Measurements from ENCODE around the gene SEC14L6. TPM values are rescaled to one million over a fixed set of nuclear protein-coding genes. Genes with fewer than 3 reads are reported as not detected.

The SEC14L6 gene
- total RNA-seq, 1 donor from 2014 or later = not detected

DNA sequence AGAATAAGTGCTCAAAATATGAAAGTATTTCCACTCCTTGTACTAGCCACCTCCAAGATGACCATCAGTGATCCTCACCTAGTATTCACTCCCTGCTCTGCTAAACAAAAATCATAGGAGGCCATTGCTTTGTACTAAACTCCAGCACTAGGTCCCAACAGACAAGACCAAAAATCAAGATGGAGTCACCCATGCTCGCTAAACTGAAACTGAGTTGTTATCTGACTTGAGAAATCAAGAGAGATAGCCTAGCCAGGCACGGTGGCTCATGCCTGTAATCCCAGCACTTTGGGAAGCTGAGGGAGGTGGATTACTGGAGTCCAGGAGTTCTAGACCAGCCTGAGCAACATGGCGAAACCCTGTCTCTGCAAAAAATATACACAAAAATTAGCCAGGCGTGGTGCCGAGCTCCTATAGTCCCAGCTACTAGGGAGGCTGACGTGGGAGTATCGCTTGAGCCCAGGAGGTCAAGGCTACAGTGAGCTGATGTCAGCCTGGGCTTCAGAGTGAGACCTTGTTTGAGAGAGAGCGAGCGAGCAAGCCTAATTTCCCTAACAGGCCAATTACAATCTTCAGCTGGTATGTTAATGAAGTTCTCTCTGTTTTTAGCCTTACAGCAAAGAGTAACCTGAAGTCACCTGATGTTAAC, 9.3 kb downstream of the SEC14L6 start:
- DNase-seq (ENCODE audit: low spot score) = no peak

GRCh38 chr22:30535182-30535581, 11.4 kb downstream of the SEC14L6 start:
- DNase-seq (ENCODE audit: low spot score) = no peak

DNA sequence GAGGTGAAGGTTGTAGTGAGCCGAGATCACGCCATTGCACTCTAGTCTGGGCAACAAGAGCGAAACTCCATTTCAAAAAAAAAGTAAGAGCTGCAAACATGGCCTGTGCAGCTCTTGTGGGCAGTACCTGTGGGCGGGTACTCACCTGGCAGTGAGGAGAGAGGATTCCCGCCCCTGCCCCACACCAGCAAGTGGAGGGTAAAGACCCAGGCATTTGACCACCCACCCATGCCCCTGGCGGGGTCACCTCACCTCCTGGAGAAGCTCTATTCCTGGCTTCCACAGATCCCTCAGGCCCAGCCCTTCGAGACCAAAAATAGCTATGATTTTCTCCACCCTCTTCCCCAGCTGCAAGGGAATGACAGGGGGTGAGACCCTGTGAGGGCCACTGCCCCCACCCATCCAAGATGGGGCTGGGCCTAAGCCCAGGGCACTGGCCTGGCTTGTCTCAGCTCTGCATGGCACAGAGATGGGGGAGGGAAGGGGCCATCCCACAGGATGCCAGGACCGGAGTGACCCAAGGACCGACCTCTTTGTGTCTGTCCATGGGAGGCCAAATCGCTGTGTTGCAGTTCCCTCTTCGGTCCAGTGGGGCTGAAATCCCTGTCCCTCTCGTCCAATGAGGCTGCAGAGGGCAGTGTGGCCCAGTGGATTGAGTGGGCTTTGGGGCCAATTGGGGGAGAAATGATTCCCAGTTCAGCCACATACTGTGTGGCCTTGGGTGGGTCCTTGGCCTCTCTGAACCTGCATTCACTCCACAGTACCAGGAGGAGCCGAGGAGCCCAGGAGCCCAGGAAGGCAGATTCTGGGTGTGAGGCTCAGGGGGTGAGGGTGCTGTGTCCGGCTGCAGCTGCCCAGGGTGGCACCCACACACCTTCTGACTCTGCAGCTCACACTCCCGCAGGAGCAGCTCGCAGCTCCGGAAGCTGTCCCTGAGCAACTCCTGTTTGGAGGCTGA, 14.6 kb downstream of the SEC14L6 start:
- DNase-seq (ENCODE audit: low spot score) = no peak

GRCh38 chr22:30526656-30527055, 19.9 kb downstream of the SEC14L6 start:
- no peak for DNase-seq (ENCODE audit: low spot score)

- no peak for DNase-seq (ENCODE audit: low spot score)
These were observed 22.7 kb downstream of the SEC14L6 start for GRCh38 chr22:30523646-30524489.

- DNase-seq (ENCODE audit: low spot score) = no peak
These were observed 25.0 kb downstream of the SEC14L6 start for GRCh38 chr22:30521368-30522156.

- DNase-seq (ENCODE audit: low spot score) = no peak
These were observed 26.6 kb downstream of the SEC14L6 start for GRCh38 chr22:30519842-30520425.

DNA sequence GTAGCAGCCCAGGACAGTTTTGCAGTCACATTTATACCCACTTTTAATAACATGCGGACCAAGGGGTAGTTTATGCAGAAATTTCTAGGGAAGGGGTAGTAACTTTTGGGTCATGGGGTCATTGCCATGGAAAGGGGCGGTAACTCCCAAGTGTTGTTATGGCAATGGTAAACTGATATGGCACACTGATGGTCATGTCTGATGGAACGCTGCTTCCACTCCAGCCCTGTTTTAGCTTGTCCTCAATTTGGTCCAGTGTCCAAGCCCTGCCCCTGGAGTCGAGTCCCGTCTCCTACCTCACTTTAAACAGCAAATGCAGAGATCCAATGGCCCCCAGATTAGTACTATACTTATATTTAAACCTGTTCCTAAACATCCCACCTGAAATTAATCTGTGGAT, 29.8 kb downstream of the SEC14L6 start:
- DNase-seq (ENCODE audit: low spot score) = no peak

DNA sequence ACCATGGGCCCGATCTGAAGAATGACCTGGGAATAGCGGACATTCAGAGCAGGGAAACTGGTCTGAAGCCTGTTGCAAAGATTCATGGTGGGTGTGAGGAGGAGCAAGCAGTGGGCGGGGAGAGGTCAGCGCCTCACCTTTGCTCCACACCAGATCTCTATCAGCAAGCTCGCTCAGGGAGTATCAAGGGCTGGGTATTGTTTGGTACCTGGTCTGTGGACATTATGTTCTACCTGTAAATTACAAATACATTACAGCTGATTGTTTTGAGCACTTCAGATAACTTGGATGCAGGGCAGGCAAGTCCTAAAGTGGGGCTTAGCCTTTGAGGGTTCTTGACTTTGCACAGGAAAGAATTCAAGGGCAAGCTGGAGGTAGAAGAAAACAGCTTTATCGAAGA, 30.3 kb downstream of the SEC14L6 start:
- no peak for DNase-seq (ENCODE audit: low spot score)

GRCh38 chr22:30514252-30514651, 32.3 kb downstream of the SEC14L6 start:
- no peak for DNase-seq (ENCODE audit: low spot score)

GRCh38 chr22:30513462-30513861, 33.1 kb downstream of the SEC14L6 start:
- no peak for DNase-seq (ENCODE audit: low spot score)

- DNase-seq (ENCODE audit: low spot score) = no peak
These were observed 34.6 kb downstream of the SEC14L6 start for GRCh38 chr22:30511911-30512310.

DNA sequence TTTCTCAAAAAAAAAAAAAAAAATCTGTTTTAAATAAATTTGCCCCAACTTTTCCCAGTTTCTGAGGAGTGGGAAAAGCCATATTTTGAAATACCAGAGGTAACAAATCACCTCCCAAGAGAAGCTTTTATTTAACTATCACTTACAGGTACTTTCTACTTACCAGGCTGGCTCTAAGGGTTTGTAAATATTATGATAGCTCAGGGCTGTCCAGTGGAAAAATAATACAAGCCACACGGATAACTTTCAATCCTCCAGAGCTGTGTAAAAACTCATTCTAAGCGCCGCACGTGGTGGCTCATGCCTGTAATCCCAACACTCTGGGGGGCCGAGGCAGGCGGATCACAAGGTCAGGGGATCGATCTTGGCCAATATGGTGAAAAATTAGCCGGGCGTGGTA, 35.4 kb downstream of the SEC14L6 start:
- no peak for DNase-seq (ENCODE audit: low spot score)

GRCh38 chr22:30508216-30508615, 38.3 kb downstream of the SEC14L6 start:
- DNase-seq (ENCODE audit: low spot score) = no peak

GRCh38 chr22:30507670-30508069, 38.9 kb downstream of the SEC14L6 start:
- no peak for DNase-seq (ENCODE audit: low spot score)

DNA sequence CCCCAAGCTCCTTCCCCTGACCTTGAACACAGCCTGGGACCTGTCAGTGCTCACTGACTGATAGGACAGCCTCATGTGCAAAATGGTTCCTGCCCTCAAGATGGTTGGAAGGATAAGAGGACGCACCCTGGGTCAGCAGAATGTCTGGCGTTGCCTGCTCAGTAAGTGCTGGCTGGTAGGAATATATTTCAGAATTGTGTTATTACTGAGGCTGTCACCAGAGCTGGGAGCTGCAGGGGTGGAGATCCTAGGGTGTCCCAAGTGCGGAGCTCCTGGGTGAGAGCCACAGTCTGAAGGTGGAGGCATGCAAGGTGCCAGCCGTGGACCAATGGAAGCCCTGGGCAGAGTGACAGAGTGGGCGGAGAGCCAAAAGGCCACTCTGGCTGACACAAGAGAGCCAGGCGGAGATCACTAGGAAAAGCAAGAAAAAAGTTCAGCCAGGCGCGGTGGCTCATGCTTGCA, 40.0 kb downstream of the SEC14L6 start:
- no peak for DNase-seq (ENCODE audit: low spot score)

DNA sequence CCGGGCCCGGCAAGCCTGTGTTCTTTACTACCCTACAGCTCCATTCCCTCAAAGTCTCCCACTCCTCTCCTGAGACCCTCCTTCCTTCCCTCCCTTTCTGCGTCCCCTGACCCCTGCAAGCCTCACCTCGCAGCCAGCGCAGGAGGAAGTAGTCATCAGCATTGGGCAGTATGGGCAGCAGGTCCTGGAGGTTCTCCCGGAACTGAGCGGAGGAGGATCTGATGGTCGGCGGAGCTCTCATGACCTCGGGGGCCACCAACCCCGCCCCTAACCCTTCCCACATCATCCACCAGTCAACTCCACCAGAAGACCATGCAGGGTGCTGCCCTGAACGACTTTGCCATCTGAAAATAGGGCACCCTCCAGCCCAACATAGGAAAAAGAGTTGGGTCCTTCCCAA, 43.0 kb downstream of the SEC14L6 start:
- no peak for DNase-seq (ENCODE audit: low spot score)

DNA sequence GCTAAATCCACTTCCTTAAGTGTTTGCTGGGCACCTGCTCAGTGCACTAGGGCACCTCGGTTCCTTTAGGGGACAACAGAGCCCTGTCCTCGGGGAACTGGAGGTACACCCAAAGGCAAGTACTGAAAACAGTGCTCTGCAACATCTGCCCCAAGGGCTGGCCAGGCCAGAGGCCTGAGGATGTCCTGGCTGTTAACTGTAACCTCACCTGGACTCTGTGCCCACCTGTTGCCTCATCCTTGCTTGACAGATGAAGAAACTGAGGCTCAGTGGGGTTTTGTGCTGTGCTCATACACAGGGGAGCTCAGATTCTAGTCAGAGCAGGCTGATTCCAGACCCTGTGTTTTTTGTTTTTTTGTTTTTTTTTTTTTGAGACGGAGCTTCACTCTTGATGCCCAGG, 43.6 kb downstream of the SEC14L6 start:
- DNase-seq (ENCODE audit: low spot score) = no peak

- DNase-seq (ENCODE audit: low spot score) = no peak
These were observed 44.4 kb downstream of the SEC14L6 start for GRCh38 chr22:30502153-30502552.

DNA sequence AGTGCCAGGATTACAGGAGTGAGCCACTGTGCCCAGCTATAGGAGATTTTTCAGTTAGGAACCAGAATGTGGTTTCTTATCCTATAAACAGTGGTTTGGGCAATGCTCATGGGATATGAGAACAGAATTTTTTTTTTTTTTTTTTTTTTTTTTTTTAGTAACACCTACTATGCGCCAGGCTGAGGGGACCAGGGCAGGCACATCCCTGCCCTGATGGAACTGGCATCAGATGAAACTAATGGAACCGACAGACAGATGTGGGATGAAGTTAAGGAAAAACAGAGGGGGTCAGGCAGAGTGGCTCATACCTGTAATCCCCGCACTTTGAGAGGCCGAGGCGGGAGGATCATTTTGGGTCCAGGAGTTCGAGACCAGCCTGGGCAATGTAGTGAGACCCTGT, 45.9 kb downstream of the SEC14L6 start:
- DNase-seq (ENCODE audit: low spot score) = no peak
